OCI-LY7 (cell line): ENCODE measurements around the gene TTLL9.

Experiments
- EZH2phosphoT487 ChIP-seq: fragments of 200-600 bp; sonication (generic); IDR thresholded peaks from 2 replicates; pipeline ENCODE4 v1.6.1; 2018; ENCODE audit warnings: low read depth, borderline replicate concordance, mild to moderate bottlenecking, mixed run types, antibody characterized with exemption, low read length, moderate library complexity, mixed read lengths
- TF ChIP-seq, protein P1 (sequence below): fragments of 200-600 bp; sonication (generic); conservative IDR thresholded peaks from 2 replicates; pipeline ENCODE4 v1.5.1; 2014; ENCODE audit warnings: mild to moderate bottlenecking, antibody characterized with exemption, low read length, moderate library complexity, mixed read lengths

DNA sequence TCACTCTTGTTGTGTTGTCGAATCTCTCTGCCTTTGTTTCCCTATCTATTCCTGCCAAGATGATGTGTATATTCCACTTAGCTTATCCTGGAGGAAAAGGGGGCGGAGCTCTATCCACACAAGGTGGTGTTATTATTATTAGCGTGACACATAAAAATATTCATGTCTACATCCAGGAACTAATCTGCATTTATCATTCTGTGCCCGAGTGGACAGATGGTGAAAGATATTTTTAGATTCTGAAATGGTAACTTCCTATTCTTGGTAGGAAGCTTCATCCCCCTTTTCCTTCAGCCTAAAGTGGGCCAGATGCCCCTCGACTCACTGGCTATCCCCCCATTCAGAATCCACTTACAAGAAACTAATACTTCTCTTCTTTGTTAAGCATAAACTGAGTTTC lies 99.6 kb downstream of the TTLL9 start:
- TF ChIP-seq, protein P1, sequence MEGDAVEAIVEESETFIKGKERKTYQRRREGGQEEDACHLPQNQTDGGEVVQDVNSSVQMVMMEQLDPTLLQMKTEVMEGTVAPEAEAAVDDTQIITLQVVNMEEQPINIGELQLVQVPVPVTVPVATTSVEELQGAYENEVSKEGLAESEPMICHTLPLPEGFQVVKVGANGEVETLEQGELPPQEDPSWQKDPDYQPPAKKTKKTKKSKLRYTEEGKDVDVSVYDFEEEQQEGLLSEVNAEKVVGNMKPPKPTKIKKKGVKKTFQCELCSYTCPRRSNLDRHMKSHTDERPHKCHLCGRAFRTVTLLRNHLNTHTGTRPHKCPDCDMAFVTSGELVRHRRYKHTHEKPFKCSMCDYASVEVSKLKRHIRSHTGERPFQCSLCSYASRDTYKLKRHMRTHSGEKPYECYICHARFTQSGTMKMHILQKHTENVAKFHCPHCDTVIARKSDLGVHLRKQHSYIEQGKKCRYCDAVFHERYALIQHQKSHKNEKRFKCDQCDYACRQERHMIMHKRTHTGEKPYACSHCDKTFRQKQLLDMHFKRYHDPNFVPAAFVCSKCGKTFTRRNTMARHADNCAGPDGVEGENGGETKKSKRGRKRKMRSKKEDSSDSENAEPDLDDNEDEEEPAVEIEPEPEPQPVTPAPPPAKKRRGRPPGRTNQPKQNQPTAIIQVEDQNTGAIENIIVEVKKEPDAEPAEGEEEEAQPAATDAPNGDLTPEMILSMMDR: no peak
- TF ChIP-seq EZH2phosphoT487: no peak
